D721Med (cell line): ENCODE results near the gene SLC35A2.
A peak's percentile ranks its signal among the peaks of the same experiment; 100 is the strongest.

Experiments used
- DNase-seq: peaks from one replicate; pipeline ENCODE4 v3.0.0; 2011; ENCODE audit warnings: low spot score; ENCODE audit not compliant: insufficient read length
- FAIRE-seq: peaks from 2 replicates; lab custom pipeline; 2011; peaks lifted over from hg19 to GRCh38; lab: Jason Lieb, UNC
- CTCF ChIP-seq: IDR thresholded peaks from 2 replicates; pipeline ENCODE4 v1.5.1; 2012; ENCODE audit warnings: mild to moderate bottlenecking, control low read depth; ENCODE audit not compliant: insufficient read depth; ENCODE audit errors: missing control alignments

The SLC35A2 gene

GRCh38 chrX:48948589-48948988 lies 37.1 kb upstream of the SLC35A2 start:
- no peak for FAIRE-seq
- DNase-seq, result no peak
- TF ChIP-seq CTCF, result no peak

GRCh38 chrX:48945517-48946348 lies 34.3 kb upstream of the SLC35A2 start:
- DNase-seq, result peak; percentile 23
- TF ChIP-seq CTCF, result peak; percentile 61
- FAIRE-seq, result peak; percentile 11

- TF ChIP-seq CTCF, result no peak
- FAIRE-seq, result no peak
- DNase-seq, result no peak
Measured at GRCh38 chrX:48942895-48943294, 31.4 kb upstream of the SLC35A2 start.

- TF ChIP-seq CTCF, result no peak
- FAIRE-seq (no peak), DNase-seq (no peak)
Measured at GRCh38 chrX:48940404-48940955, 29.0 kb upstream of the SLC35A2 start.

GRCh38 chrX:48939524-48940228 lies 28.2 kb upstream of the SLC35A2 start:
- FAIRE-seq (no peak), DNase-seq (no peak)
- no peak for TF ChIP-seq CTCF

- no peak for TF ChIP-seq CTCF
- DNase-seq, result no peak
- FAIRE-seq, result no peak
Measured at GRCh38 chrX:48938721-48939425, 27.4 kb upstream of the SLC35A2 start.
